NCI-H1092 treated with DMSO at 0.1 percent for 48 hours (cell line): Measurements from ENCODE around the gene FBN1.

Source experiments
- DNase-seq: peaks from one replicate; lab custom pipeline; 2025; lab: John Stamatoyannopoulos, UW

Gene FBN1

GRCh38 chr15:48645558-48646330, at the start of gene FBN1:
Gene FBN1, minus strand, starts transcription at chr15:48645709. Its CDS starts 940 bp downstream, at chr15:48644769.
- peak; percentile 1 for DNase-seq

- DNase-seq = no peak
These were observed 48.0 kb upstream of the FBN1 start for GRCh38 chr15:48693484-48693883.

GRCh38 chr15:48688493-48688892, 43.0 kb upstream of the FBN1 start:
- DNase-seq = no peak

- no peak for DNase-seq
These were observed 38.7 kb upstream of the FBN1 start for GRCh38 chr15:48683991-48684765.

- DNase-seq = no peak
These were observed 37.6 kb upstream of the FBN1 start for GRCh38 chr15:48682942-48683651.

GRCh38 chr15:48681353-48681752, 35.8 kb upstream of the FBN1 start:
- DNase-seq = no peak

GRCh38 chr15:48680841-48681240, 35.3 kb upstream of the FBN1 start:
- DNase-seq = no peak

- no peak for DNase-seq
These were observed 34.4 kb upstream of the FBN1 start for GRCh38 chr15:48679952-48680351.

GRCh38 chr15:48678851-48679250, 33.3 kb upstream of the FBN1 start:
- no peak for DNase-seq

- no peak for DNase-seq
These were observed 32.3 kb upstream of the FBN1 start for GRCh38 chr15:48677821-48678220.

GRCh38 chr15:48675436-48675835, 29.9 kb upstream of the FBN1 start:
- DNase-seq = no peak

GRCh38 chr15:48674876-48675275, 29.4 kb upstream of the FBN1 start:
- no peak for DNase-seq

- no peak for DNase-seq
These were observed 26.7 kb upstream of the FBN1 start for GRCh38 chr15:48672206-48672605.

GRCh38 chr15:48671103-48672022, 25.9 kb upstream of the FBN1 start:
- no peak for DNase-seq

- DNase-seq = no peak
These were observed 22.2 kb upstream of the FBN1 start for GRCh38 chr15:48667701-48668100.

- DNase-seq = no peak
These were observed 18.9 kb upstream of the FBN1 start for GRCh38 chr15:48664436-48664835.

GRCh38 chr15:48657950-48658591, 12.6 kb upstream of the FBN1 start:
- no peak for DNase-seq

GRCh38 chr15:48654801-48655200, 9.3 kb upstream of the FBN1 start:
- no peak for DNase-seq

- no peak for DNase-seq
These were observed 8.6 kb upstream of the FBN1 start for GRCh38 chr15:48653913-48654670.

GRCh38 chr15:48653216-48653615, 7.7 kb upstream of the FBN1 start:
- no peak for DNase-seq
